Ovary (tissue), 3 donors: ENCODE results near the gene KRTAP10-12.

ENCODE experiments used
- CTCF ChIP-seq, 3 donors: fragments of 450-650 bp in 2 of 3; fragments of 200-600 bp in 1 of 3; IDR thresholded peaks; one replicate each; pipeline versions ENCODE4 v1.5.1 to v1.8.0; 2016 to 2022; ENCODE audit warnings: antibody characterized with exemption in 3 of 3, mild to moderate bottlenecking in 1 of 3
- EP300 ChIP-seq: sonication (generic); formaldehyde crosslinking; IDR thresholded peaks from one replicate; pipeline ENCODE4 v1.6.1; 2017; ENCODE audit warnings: antibody characterized with exemption
- POLR2A ChIP-seq: fragments of 450-650 bp; IDR thresholded peaks from one replicate; pipeline ENCODE4 v1.6.1; 2017; ENCODE audit warnings: antibody characterized with exemption, mild to moderate bottlenecking, moderate library complexity
- donor health status: DM: no; HTN: no; CAD: no.

DNA sequence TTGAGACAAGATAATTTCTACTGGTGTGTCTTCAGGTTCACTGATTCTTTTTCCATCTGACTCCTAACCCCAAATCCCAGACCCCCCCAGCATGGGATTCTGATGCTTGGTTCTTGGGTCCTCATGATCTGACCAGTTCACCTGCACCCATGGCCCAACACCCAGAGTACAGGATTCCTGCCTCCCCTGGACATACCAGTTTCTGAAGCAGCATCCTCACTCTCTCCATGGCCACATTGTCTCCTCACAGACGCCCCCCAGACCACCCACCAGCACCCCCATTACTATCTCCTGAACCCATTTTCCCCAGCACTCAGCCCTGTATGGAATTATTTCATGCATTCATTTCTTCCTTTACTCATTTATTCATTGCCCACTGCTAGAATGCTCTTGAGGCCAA lies 40.1 kb upstream of the KRTAP10-12 start:
- no peak for TF ChIP-seq POLR2A
- TF ChIP-seq CTCF (IDR thresholded peaks at IDR 0.05): no peak
- TF ChIP-seq EP300: no peak
